ENCODE measurements around the gene ZNF562.

ZNF562 gene

DNA sequence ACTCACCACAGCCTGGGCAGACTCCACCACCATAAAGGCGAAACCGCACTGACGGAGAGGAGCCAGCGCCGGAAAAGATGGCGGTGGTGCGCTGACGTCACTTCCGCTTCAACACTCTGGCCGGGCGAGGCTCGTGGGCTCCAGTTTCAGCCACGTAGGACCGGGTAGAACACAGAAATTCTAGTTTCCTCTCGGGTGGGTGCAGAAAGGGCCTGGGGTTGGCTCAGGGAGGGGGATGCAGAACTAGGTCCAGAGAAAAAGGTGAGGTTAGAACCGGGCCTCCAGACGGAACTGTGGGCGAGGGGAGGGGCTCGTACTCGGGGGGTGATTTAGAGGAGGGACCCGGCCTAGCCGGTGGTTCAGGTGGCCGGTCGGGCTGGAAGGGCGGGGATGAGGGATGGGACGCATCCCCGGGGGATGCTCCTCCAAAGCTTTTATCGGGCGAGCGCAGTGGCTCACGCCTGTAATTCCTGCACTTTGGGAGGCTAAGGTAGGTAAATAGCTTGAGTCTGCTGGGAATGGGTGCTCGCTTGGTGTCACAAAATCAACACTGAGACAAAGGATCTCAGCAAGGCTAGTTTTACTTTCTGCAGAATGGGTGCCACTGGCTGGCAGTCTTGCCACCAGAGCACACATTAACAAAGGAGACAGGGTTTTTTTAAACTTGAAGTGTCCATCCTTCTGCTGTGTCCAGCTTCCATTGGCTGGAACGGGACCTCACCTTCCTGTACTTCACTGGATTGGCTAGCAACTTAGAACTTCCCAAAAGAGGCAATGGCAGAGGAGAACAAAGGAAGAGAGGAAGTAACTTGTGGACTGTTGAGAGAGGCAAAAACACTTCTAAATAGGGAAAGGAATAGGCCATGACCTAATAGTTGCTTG is 53.5 kb downstream of the ZNF562 start, which contains the start of gene ZNF561:
Gene ZNF561, minus strand, starts transcription at position 77 of the 882 bp plus-strand sequence. CDS start 1,776 bp downstream, outside the sequence.
- H3K4me3 ChIP-seq (ENCODE audit: control insufficient read depth, low read depth, low read length), result peak within 1 kb of the TSS; percentile 56
- TF ChIP-seq, protein P1, sequence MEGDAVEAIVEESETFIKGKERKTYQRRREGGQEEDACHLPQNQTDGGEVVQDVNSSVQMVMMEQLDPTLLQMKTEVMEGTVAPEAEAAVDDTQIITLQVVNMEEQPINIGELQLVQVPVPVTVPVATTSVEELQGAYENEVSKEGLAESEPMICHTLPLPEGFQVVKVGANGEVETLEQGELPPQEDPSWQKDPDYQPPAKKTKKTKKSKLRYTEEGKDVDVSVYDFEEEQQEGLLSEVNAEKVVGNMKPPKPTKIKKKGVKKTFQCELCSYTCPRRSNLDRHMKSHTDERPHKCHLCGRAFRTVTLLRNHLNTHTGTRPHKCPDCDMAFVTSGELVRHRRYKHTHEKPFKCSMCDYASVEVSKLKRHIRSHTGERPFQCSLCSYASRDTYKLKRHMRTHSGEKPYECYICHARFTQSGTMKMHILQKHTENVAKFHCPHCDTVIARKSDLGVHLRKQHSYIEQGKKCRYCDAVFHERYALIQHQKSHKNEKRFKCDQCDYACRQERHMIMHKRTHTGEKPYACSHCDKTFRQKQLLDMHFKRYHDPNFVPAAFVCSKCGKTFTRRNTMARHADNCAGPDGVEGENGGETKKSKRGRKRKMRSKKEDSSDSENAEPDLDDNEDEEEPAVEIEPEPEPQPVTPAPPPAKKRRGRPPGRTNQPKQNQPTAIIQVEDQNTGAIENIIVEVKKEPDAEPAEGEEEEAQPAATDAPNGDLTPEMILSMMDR (IDR thresholded peaks at IDR 0.05; ENCODE audit: control insufficient read depth, insufficient read depth, low read depth, low read length, missing control alignments), result no peak
- DNase-seq (ENCODE audit: low read depth), result peak; percentile 51

DNA sequence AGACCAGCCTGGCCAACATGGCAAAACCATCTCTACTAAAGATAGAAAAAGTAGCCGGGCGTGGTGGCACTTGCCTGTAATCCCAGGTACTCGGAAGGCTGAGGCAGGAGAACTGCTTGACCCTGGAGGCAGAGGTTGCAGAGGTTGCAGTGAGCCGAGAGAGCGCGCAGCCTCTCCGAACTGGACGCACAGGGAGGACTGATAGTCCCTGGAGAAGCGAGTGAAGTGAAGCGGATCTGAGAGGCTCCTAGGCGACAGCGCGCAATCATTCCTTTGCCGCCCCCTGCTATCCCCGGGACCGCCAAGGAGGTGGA is 54.1 kb downstream of the ZNF562 start:
- no peak for DNase-seq (ENCODE audit: low read depth)
- TF ChIP-seq, protein P1 (IDR thresholded peaks at IDR 0.05; ENCODE audit: control insufficient read depth, insufficient read depth, low read depth, low read length, missing control alignments), result no peak
- H3K4me3 ChIP-seq (ENCODE audit: control insufficient read depth, low read depth, low read length), result peak overlapping the region; percentile 56

DNA sequence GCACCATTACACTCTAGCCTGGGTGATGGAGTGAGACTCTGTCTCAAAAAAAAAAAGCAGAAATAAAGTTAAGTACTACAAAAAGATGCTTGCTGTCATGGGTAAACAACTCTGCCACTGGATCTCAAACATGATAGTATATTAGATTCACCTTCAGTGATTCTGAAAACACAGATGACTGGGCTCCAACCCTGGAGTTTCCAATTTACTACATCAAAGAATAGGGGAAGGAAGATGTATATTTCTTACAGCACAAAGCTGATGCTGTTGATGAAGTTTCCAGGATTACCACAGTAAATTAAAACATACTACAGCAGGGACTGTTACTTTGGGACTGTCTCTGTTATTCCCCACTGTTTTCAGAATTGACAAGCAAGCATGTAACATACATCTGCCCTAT is 59.1 kb downstream of the ZNF562 start:
- DNase-seq (ENCODE audit: low read depth), result no peak
- TF ChIP-seq, protein P1 (IDR thresholded peaks at IDR 0.05; ENCODE audit: control insufficient read depth, insufficient read depth, low read depth, low read length, missing control alignments), result no peak
- no peak overlapping the region for H3K4me3 ChIP-seq (ENCODE audit: control insufficient read depth, low read depth, low read length)

DNA sequence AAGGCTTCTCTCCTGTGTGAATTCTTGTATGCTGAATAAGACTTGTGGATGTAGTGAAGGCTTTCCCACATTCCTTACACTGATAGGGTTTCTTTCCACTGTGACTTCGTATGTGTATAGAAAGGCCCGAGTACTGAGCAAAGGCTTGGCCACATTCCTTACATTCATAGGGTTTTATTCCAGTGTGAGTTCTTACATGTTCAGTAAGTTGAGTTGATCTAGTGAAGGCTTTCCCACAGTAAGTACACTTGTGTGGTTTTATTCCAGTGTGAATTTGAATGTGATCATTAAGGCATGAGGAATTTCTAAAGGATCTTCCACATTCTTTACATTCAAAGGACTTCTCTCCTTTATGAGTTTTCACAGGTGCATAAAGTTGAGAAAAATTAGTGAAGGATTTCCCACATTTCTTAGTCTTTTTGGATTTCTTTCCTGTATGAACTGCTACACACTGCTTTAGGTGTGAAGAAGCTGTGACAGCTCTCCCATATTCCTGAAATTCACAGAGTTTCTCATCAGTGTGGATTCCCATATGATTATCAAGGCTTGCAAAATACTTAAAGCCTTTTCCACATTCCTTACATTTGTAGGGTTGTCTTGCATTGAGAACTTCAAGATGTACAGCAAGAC is 64.3 kb downstream of the ZNF562 start:
- DNase-seq (ENCODE audit: low read depth), result no peak
- no peak overlapping the region for H3K4me3 ChIP-seq (ENCODE audit: control insufficient read depth, low read depth, low read length)
- TF ChIP-seq, protein P1 (IDR thresholded peaks at IDR 0.05; ENCODE audit: control insufficient read depth, insufficient read depth, low read depth, low read length, missing control alignments), result no peak

DNA sequence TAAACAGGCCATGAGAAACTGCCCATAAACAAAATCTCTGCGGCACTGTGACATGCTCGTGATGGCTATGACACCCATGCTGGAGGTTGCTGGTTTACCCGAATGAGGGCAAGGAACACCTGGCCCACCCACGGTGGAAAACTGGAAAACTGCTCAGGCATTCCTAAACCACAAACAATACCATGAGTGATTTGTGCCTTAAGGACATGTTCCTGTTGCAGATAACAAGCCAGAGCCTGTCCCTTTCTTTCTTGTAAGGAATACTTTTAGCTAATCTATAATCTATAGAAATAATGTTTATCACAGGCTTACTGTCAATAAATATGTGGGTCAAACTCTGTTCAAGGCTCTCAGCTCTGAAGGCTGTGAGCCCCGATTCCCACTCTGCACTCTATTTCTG is 66.0 kb downstream of the ZNF562 start:
- TF ChIP-seq, protein P1 (IDR thresholded peaks at IDR 0.05; ENCODE audit: control insufficient read depth, insufficient read depth, low read depth, low read length, missing control alignments), result no peak
- DNase-seq (ENCODE audit: low read depth), result no peak
- H3K4me3 ChIP-seq (ENCODE audit: control insufficient read depth, low read depth, low read length), result no peak overlapping the region

DNA sequence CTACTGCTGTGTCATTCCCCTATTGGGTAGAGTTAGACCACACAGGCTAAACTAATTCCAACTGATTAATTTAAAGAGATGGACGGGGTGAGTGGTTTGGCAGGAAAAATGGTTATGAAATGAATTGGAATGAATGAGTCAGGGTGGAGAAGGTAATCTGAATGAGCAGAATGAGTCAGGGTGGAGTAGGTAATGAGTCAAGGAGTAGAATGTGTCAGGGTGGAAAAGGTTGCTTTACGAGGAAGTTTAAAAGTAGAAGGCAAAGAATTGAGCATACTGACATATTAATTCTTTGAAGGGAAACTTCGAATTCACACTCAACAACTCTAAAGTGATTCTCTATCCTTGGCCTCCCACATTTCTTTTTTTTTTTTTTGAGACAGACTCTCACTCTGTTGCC is 77.9 kb downstream of the ZNF562 start:
- TF ChIP-seq, protein P1 (IDR thresholded peaks at IDR 0.05; ENCODE audit: control insufficient read depth, insufficient read depth, low read depth, low read length, missing control alignments), result no peak
- H3K4me3 ChIP-seq (ENCODE audit: control insufficient read depth, low read depth, low read length), result no peak overlapping the region
- DNase-seq (ENCODE audit: low read depth), result peak; percentile 53

Measured in AG09309 (cell line).